Peyer's patch (tissue), 4 donors: ENCODE data around the gene MARVELD3.

ENCODE experiments used
- POLR2A ChIP-seq, 2 donors: fragments of 450-650 bp; IDR thresholded peaks; one replicate each; pipeline ENCODE4 v1.5.1; 2017; ENCODE audit warnings: antibody characterized with exemption in 2 of 2, mild to moderate bottlenecking in 2 of 2, moderate library complexity in 2 of 2
- TF ChIP-seq, protein P1 (sequence below), 6 experiments: fragments of 450-650 bp in 4 of 6; fragments of 200-600 bp in 2 of 6; sonication (generic) in 1 of 6; IDR thresholded peaks; one replicate each; pipeline ENCODE4 v1.5.1; 2017 to 2019; ENCODE audit warnings: antibody characterized with exemption in 6 of 6, mild to moderate bottlenecking in 3 of 6, moderate library complexity in 1 of 6

- TF ChIP-seq, protein P1, sequence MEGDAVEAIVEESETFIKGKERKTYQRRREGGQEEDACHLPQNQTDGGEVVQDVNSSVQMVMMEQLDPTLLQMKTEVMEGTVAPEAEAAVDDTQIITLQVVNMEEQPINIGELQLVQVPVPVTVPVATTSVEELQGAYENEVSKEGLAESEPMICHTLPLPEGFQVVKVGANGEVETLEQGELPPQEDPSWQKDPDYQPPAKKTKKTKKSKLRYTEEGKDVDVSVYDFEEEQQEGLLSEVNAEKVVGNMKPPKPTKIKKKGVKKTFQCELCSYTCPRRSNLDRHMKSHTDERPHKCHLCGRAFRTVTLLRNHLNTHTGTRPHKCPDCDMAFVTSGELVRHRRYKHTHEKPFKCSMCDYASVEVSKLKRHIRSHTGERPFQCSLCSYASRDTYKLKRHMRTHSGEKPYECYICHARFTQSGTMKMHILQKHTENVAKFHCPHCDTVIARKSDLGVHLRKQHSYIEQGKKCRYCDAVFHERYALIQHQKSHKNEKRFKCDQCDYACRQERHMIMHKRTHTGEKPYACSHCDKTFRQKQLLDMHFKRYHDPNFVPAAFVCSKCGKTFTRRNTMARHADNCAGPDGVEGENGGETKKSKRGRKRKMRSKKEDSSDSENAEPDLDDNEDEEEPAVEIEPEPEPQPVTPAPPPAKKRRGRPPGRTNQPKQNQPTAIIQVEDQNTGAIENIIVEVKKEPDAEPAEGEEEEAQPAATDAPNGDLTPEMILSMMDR (IDR thresholded peaks at IDR 0.05): no peak
- no peak for TF ChIP-seq POLR2A (IDR thresholded peaks at IDR 0.05)
These were observed 47.6 kb downstream of the MARVELD3 start for GRCh38 chr16:71673582-71673973.
